ENCODE data around the gene PREB. TPM values are rescaled to one million over a fixed set of nuclear protein-coding genes. Genes with fewer than 3 reads are reported as not detected.
A peak's percentile ranks its signal among the peaks of the same experiment; 100 is the strongest.
"Not testable (repeated sequence)": the region's sequence is repeated elsewhere in the genome, so short reads cannot be mapped to it uniquely, and the experiment has no call there.

Gene PREB
- total RNA-seq, 2 donors from 2014 or later, result 50.5 to 53.5 TPM

GRCh38 chr2:27118525-27119329 is 15.7 kb downstream of the PREB start, which contains the start of gene CGREF1:
Gene CGREF1 (minus strand): TSS chr2:27119128. CDS start chr2:27104366, 14,762 bp downstream.
- no peaks in the 10 kb centered on the region for H3K36me3 Mint-ChIP-seq (ENCODE audit: low read depth)
- peaks cover 3% of the 10 kb centered on the region for H3K9me3 Mint-ChIP-seq
- no peak within 1 kb of the TSS for H3K27ac ChIP-seq (ENCODE audit: low read depth, low read length)
- WGBS, 2 experiments (ENCODE audit: insufficient coverage in 1 of 2, insufficient read length in 1 of 2), result 10 to 46% methylated on average over 17 to 84 of the region's 84 CpGs
- peaks cover 74% of the 10 kb centered on the region for H3K27me3 Mint-ChIP-seq (ENCODE audit: insufficient read depth)
- H3K27ac Mint-ChIP-seq, result no peak within 1 kb of the TSS
- no peaks in the 10 kb centered on the region for H3K36me3 ChIP-seq (ENCODE audit: control insufficient read depth, insufficient read depth, low read length)
- H3K4me1 ChIP-seq (ENCODE audit: control insufficient read depth, insufficient read depth, low read length), result no peaks in the 10 kb centered on the region
- H3K9me3 ChIP-seq (ENCODE audit: control insufficient read depth, low read length), result no peaks in the 10 kb centered on the region
- TF ChIP-seq CTCF (conservative IDR thresholded peaks at IDR 0.05), result no peak
- DNase-seq, result peak; percentile 76
- peak within 1 kb of the TSS; percentile 58 for H3K4me3 ChIP-seq (ENCODE audit: low read length)
- peak within 1 kb of the TSS; percentile 53 for H3K4me3 Mint-ChIP-seq
- H3K9ac ChIP-seq (ENCODE audit: extremely low read depth, low read length, poor library complexity, severe bottlenecking), result no peak within 1 kb of the TSS
- H3K27me3 ChIP-seq (ENCODE audit: control insufficient read depth, insufficient read depth, low read length, poor library complexity, severe bottlenecking), result peaks cover 69% of the 10 kb centered on the region
- H3K4me1 Mint-ChIP-seq, result peaks cover 13% of the 10 kb centered on the region

GRCh38 chr2:27117995-27118524 is 16.4 kb downstream of the PREB start:
- H3K27ac Mint-ChIP-seq, result no peak overlapping the region
- H3K4me1 Mint-ChIP-seq, result peaks cover 10% of the 10 kb centered on the region
- H3K27ac ChIP-seq (ENCODE audit: low read depth, low read length), result no peak overlapping the region
- no peak for DNase-seq
- peak overlapping the region; percentile 36 for H3K4me3 Mint-ChIP-seq
- H3K9me3 Mint-ChIP-seq, result peaks cover 3% of the 10 kb centered on the region
- TF ChIP-seq CTCF (conservative IDR thresholded peaks at IDR 0.05), result no peak
- H3K27me3 Mint-ChIP-seq (ENCODE audit: insufficient read depth), result peaks cover 70% of the 10 kb centered on the region
- no peaks in the 10 kb centered on the region for H3K9me3 ChIP-seq (ENCODE audit: control insufficient read depth, low read length)
- 23 to 34% methylated on average over 8 to 14 of the region's 14 CpGs for WGBS, 2 experiments (ENCODE audit: insufficient coverage in 1 of 2, insufficient read length in 1 of 2)
- no peak overlapping the region for H3K9ac ChIP-seq (ENCODE audit: extremely low read depth, low read length, poor library complexity, severe bottlenecking)
- H3K27me3 ChIP-seq (ENCODE audit: control insufficient read depth, insufficient read depth, low read length, poor library complexity, severe bottlenecking), result peaks cover 62% of the 10 kb centered on the region
- no peaks in the 10 kb centered on the region for H3K4me1 ChIP-seq (ENCODE audit: control insufficient read depth, insufficient read depth, low read length)
- H3K4me3 ChIP-seq (ENCODE audit: low read length), result peak overlapping the region; percentile 53
- no peaks in the 10 kb centered on the region for H3K36me3 Mint-ChIP-seq (ENCODE audit: low read depth)
- no peaks in the 10 kb centered on the region for H3K36me3 ChIP-seq (ENCODE audit: control insufficient read depth, insufficient read depth, low read length)

- H3K9me3 ChIP-seq (ENCODE audit: control insufficient read depth, low read length), result no peaks in the 10 kb centered on the region
- no peak overlapping the region for H3K9ac ChIP-seq (ENCODE audit: extremely low read depth, low read length, poor library complexity, severe bottlenecking)
- Mint-ChIP-seq H3K36me3 (ENCODE audit: low read depth) (no peaks in the 10 kb centered on the region), H3K4me1 (peaks cover 4% of the 10 kb centered on the region), H3K27ac (no peak overlapping the region), H3K9me3 (no peaks in the 10 kb centered on the region), H3K4me3 (no peak overlapping the region), H3K27me3 (ENCODE audit: insufficient read depth) (peaks cover 48% of the 10 kb centered on the region)
- WGBS, 2 experiments (ENCODE audit: insufficient coverage in 1 of 2, insufficient read length in 1 of 2), result 79 to 87% methylated on average over 1 to 2 of the region's 2 CpGs
- H3K36me3 ChIP-seq (ENCODE audit: control insufficient read depth, insufficient read depth, low read length), result no peaks in the 10 kb centered on the region
- no peak overlapping the region for H3K4me3 ChIP-seq (ENCODE audit: low read length)
- H3K4me1 ChIP-seq (ENCODE audit: control insufficient read depth, insufficient read depth, low read length), result no peaks in the 10 kb centered on the region
- DNase-seq, result no peak
- H3K27me3 ChIP-seq (ENCODE audit: control insufficient read depth, insufficient read depth, low read length, poor library complexity, severe bottlenecking), result peaks cover 37% of the 10 kb centered on the region
- no peak overlapping the region for H3K27ac ChIP-seq (ENCODE audit: low read depth, low read length)
- TF ChIP-seq CTCF (conservative IDR thresholded peaks at IDR 0.05), result no peak
Observed at GRCh38 chr2:27115519-27115918, 18.9 kb downstream of the PREB start.

GRCh38 chr2:27111392-27112078 is 22.9 kb downstream of the PREB start:
- not testable (repeated sequence) for H3K4me1 Mint-ChIP-seq; H3K27ac Mint-ChIP-seq; H3K4me1 ChIP-seq (ENCODE audit: control insufficient read depth, insufficient read depth, low read length); H3K4me3 Mint-ChIP-seq; H3K9ac ChIP-seq (ENCODE audit: extremely low read depth, low read length, poor library complexity, severe bottlenecking); H3K36me3 Mint-ChIP-seq (ENCODE audit: low read depth); H3K36me3 ChIP-seq (ENCODE audit: control insufficient read depth, insufficient read depth, low read length); H3K9me3 Mint-ChIP-seq; H3K27me3 ChIP-seq (ENCODE audit: control insufficient read depth, insufficient read depth, low read length, poor library complexity, severe bottlenecking); H3K4me3 ChIP-seq (ENCODE audit: low read length); H3K27ac ChIP-seq (ENCODE audit: low read depth, low read length); DNase-seq; H3K9me3 ChIP-seq (ENCODE audit: control insufficient read depth, low read length)
- 95 to 97% methylated on average over 12 to 49 of the region's 49 CpGs for WGBS, 2 experiments (ENCODE audit: insufficient coverage in 1 of 2, insufficient read length in 1 of 2)
- H3K27me3 Mint-ChIP-seq (ENCODE audit: insufficient read depth), result peaks cover 14% of the 10 kb centered on the region
